WTC11 (cell line): ENCODE data around the gene CDH3. TPM values are rescaled to one million over a fixed set of nuclear protein-coding genes. Genes with fewer than 3 reads are reported as not detected.
A peak's percentile ranks its signal among the peaks of the same experiment; 100 is the strongest.

Experiments
- ATAC-seq: fragments of 200-7000 bp; cut with Tn5 transposase; 2 replicates; pipeline ENCODE4 v1.10.0; 2021; ENCODE audit warnings: mild to moderate bottlenecking, moderate library complexity
- CTCF ChIA-PET: fragments of 300-600 bp; sonication (Branson Sonifier 250); formaldehyde crosslinking; loops from one replicate; lab custom pipeline; 2021; ENCODE audit warnings: antibody characterized with exemption; lab: Charles Lee
- POLR2A ChIA-PET: fragments of 350-600 bp; sonication (Branson Sonifier 250); formaldehyde crosslinking; loops from one replicate; lab custom pipeline; 2021; ENCODE audit warnings: antibody characterized with exemption; lab: Charles Lee
- DNase-seq: peaks from one replicate; pipeline ENCODE4 v3.0.0; 2021; ENCODE audit warnings: low spot score
- H3K27ac Mint-ChIP-seq: 2 replicates; pipeline ENCODE4 v1.8.0; 2021; ENCODE audit warnings: mixed read lengths
- H3K27me3 Mint-ChIP-seq: 2 replicates; pipeline ENCODE4 v1.8.0; 2021; ENCODE audit warnings: low read depth, mild to moderate bottlenecking, moderate library complexity, mixed read lengths
- H3K36me3 Mint-ChIP-seq: 2 replicates; pipeline ENCODE4 v1.8.0; 2021; ENCODE audit warnings: mixed read lengths
- H3K4me1 Mint-ChIP-seq: 2 replicates; pipeline ENCODE4 v1.8.0; 2022; ENCODE audit warnings: mixed read lengths
- H3K4me3 Mint-ChIP-seq: 2 replicates; pipeline ENCODE4 v1.8.0; 2021; ENCODE audit warnings: mild to moderate bottlenecking, moderate library complexity, mixed read lengths
- H3K9me3 Mint-ChIP-seq: 2 replicates; pipeline ENCODE4 v1.8.0; 2021; ENCODE audit warnings: mixed read lengths
- AR ChIP-seq: fragments of 250-450 bp; sonication (Bioruptor Pico); IDR thresholded peaks from 2 replicates; pipeline ENCODE4 v1.9.0; 2021; ENCODE audit warnings: mild to moderate bottlenecking
- ATF1 ChIP-seq: sonication (generic); formaldehyde crosslinking; IDR thresholded peaks from 2 replicates; pipeline ENCODE4 v1.8.1; 2023; ENCODE audit warnings: mild to moderate bottlenecking, moderate library complexity, missing genetic modification reagents
- CBFB ChIP-seq: sonication (generic); formaldehyde crosslinking; IDR thresholded peaks from 2 replicates; pipeline ENCODE4 v1.8.1; 2022; ENCODE audit warnings: mild to moderate bottlenecking, low read depth, missing genetic modification reagents
- ETV6 ChIP-seq: sonication (generic); formaldehyde crosslinking; IDR thresholded peaks from 2 replicates; pipeline ENCODE4 v1.8.1; 2022; ENCODE audit warnings: mild to moderate bottlenecking, missing genetic modification reagents
- GABPB1 ChIP-seq: sonication (generic); formaldehyde crosslinking; IDR thresholded peaks from 2 replicates; pipeline ENCODE4 v1.8.1; 2023; ENCODE audit warnings: mild to moderate bottlenecking, missing genetic modification reagents
- HMGXB4 ChIP-seq: sonication (generic); formaldehyde crosslinking; IDR thresholded peaks from 2 replicates; pipeline ENCODE4 v1.8.1; 2023; ENCODE audit warnings: mild to moderate bottlenecking, moderate library complexity, missing genetic modification reagents
- MLX ChIP-seq: sonication (generic); formaldehyde crosslinking; IDR thresholded peaks from 2 replicates; pipeline ENCODE4 v1.8.1; 2023; ENCODE audit warnings: mild to moderate bottlenecking, missing genetic modification reagents, moderate library complexity
- NFYB ChIP-seq: sonication (generic); formaldehyde crosslinking; conservative IDR thresholded peaks from 2 replicates; pipeline ENCODE4 v1.8.0; 2022; ENCODE audit warnings: low read depth, missing genetic modification reagents
- NR2C2 ChIP-seq: sonication (generic); formaldehyde crosslinking; IDR thresholded peaks from 2 replicates; pipeline ENCODE4 v1.8.0; 2022; ENCODE audit warnings: mild to moderate bottlenecking, missing genetic modification reagents
- SP1 ChIP-seq: sonication (generic); formaldehyde crosslinking; conservative IDR thresholded peaks from 2 replicates; pipeline ENCODE4 v1.8.1; 2022; ENCODE audit warnings: missing genetic modification reagents
- TCF7 ChIP-seq: sonication (generic); formaldehyde crosslinking; IDR thresholded peaks from 2 replicates; pipeline ENCODE4 v1.8.0; 2022; ENCODE audit warnings: mild to moderate bottlenecking, low read depth, missing genetic modification reagents, moderate library complexity
- ZNF121 ChIP-seq: sonication (generic); formaldehyde crosslinking; IDR thresholded peaks from 2 replicates; pipeline ENCODE4 v1.8.0; 2023; ENCODE audit warnings: missing genetic modification reagents
- ZNF219 ChIP-seq: sonication (generic); formaldehyde crosslinking; IDR thresholded peaks from 2 replicates; pipeline ENCODE4 v1.8.0; 2023; ENCODE audit warnings: missing genetic modification reagents, mild to moderate bottlenecking, borderline replicate concordance
- ZNF416 ChIP-seq: fragments of 250-450 bp; sonication (Bioruptor Pico); IDR thresholded peaks from 2 replicates; pipeline ENCODE4 v1.9.0; 2021; ENCODE audit warnings: mild to moderate bottlenecking, inconsistent platforms
- total RNA-seq: library from RNA; stranded (reverse); gene quantifications from 3 replicates; pipeline ENCODE4 v1.2.3, GENCODE V29; 2021
- TF ChIP-seq, protein P1 (sequence below): fragments of 250-450 bp; sonication (Bioruptor Pico); IDR thresholded peaks from 2 replicates; pipeline ENCODE4 v1.9.0; 2021; ENCODE audit warnings: mild to moderate bottlenecking, borderline replicate concordance
- TF ChIP-seq, protein P2 (sequence below): sonication (generic); formaldehyde crosslinking; IDR thresholded peaks from 2 replicates; pipeline ENCODE4 v1.8.0; 2022; ENCODE audit warnings: missing genetic modification reagents
- TF ChIP-seq, protein P3 (sequence below): fragments of 250-450 bp; sonication (Bioruptor Pico); IDR thresholded peaks from 2 replicates; pipeline ENCODE4 v1.9.0; 2021; ENCODE audit warnings: mild to moderate bottlenecking
- TF ChIP-seq, protein P4 (sequence below): sonication (generic); formaldehyde crosslinking; IDR thresholded peaks from 2 replicates; pipeline ENCODE4 v1.8.0; 2022; ENCODE audit warnings: mild to moderate bottlenecking, missing genetic modification reagents

Gene CDH3
- total RNA-seq, 1 experiment from 2014 or later: 128 TPM

DNA sequence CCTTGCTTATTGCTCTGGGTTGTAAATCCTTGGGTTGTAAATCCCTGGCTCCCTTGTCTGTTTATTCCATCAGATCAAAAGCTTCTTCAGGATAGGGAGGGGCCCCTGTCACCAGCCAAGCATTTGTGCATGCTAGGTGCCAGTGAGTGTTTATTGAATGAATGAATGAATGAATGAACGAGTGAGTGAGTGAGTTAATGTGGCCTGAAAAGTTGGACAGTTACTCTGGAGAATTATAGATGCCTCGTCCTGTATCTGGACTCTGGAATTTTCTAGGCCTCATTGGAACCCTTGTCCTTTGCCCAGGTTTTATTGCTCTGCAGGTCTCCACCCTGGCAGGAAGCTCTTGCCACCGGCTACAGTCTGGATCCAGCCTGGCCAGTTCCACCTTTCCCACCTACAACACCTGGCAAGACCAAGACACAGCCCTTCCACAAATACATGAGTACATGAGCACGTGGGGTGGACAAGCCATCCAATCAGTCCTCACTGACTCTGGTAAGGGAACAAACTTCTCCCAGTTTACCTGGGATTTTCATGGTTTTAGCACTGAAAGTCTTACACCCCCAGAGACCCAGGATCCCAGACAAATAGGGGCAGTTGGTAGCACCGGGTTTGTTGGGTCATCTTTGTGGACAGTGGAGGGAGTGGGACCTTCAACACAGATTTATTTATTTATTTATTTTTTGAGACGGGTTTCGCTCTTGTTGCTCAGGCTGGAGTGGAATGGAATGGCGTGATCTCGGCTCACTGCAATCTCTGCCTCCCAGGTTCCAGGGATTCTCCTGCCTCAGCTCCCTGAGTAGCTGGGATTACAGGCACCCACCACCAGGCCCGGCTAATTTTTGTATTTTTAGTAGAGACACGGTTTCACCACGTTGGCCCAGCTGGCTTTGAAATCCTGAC, 77.3 kb downstream of the CDH3 start:
- H3K27me3 Mint-ChIP-seq: no peaks in the 10 kb centered on the region
- no peak overlapping the region for H3K4me3 Mint-ChIP-seq
- ChIA-PET CTCF (interaction anchor here (1.3 kb wide), 1 partner anchor 192 kb away, joined by 3 read pairs; no protein-coding TSS in a partner anchor), POLR2A (interaction anchor here (0.7 kb wide), 1 partner anchor 24 kb away, joined by 3 read pairs; no protein-coding TSS in a partner anchor)
- no peak for TF ChIP-seq ZNF121 (CRISPR knock-in tag)
- no peak for TF ChIP-seq TCF7 (CRISPR knock-in tag)
- no peak for TF ChIP-seq ATF1 (CRISPR knock-in tag)
- TF ChIP-seq HMGXB4 (CRISPR knock-in tag): no peak
- TF ChIP-seq AR (CRISPR knock-in tag): no peak
- TF ChIP-seq ZNF219 (CRISPR knock-in tag): no peak
- TF ChIP-seq NFYB (CRISPR knock-in tag): no peak
- TF ChIP-seq SP1: no peak
- TF ChIP-seq ETV6 (CRISPR knock-in tag): no peak
- no peak for TF ChIP-seq NR2C2 (CRISPR knock-in tag)
- TF ChIP-seq, protein P1, sequence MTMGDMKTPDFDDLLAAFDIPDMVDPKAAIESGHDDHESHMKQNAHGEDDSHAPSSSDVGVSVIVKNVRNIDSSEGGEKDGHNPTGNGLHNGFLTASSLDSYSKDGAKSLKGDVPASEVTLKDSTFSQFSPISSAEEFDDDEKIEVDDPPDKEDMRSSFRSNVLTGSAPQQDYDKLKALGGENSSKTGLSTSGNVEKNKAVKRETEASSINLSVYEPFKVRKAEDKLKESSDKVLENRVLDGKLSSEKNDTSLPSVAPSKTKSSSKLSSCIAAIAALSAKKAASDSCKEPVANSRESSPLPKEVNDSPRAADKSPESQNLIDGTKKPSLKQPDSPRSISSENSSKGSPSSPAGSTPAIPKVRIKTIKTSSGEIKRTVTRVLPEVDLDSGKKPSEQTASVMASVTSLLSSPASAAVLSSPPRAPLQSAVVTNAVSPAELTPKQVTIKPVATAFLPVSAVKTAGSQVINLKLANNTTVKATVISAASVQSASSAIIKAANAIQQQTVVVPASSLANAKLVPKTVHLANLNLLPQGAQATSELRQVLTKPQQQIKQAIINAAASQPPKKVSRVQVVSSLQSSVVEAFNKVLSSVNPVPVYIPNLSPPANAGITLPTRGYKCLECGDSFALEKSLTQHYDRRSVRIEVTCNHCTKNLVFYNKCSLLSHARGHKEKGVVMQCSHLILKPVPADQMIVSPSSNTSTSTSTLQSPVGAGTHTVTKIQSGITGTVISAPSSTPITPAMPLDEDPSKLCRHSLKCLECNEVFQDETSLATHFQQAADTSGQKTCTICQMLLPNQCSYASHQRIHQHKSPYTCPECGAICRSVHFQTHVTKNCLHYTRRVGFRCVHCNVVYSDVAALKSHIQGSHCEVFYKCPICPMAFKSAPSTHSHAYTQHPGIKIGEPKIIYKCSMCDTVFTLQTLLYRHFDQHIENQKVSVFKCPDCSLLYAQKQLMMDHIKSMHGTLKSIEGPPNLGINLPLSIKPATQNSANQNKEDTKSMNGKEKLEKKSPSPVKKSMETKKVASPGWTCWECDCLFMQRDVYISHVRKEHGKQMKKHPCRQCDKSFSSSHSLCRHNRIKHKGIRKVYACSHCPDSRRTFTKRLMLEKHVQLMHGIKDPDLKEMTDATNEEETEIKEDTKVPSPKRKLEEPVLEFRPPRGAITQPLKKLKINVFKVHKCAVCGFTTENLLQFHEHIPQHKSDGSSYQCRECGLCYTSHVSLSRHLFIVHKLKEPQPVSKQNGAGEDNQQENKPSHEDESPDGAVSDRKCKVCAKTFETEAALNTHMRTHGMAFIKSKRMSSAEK (CRISPR knock-in tag): no peak
- DNase-seq (no peak), ATAC-seq (no peak)
- H3K4me1 Mint-ChIP-seq: no peaks in the 10 kb centered on the region
- H3K36me3 Mint-ChIP-seq: no peaks in the 10 kb centered on the region
- H3K9me3 Mint-ChIP-seq: no peaks in the 10 kb centered on the region
- H3K27ac Mint-ChIP-seq: no peak overlapping the region

- no peak overlapping the region for H3K4me3 Mint-ChIP-seq
- POLR2A ChIA-PET: no interaction called here
- TF ChIP-seq ZNF416 (CRISPR knock-in tag) (no peak), ZNF121 (CRISPR knock-in tag) (no peak), NR2C2 (CRISPR knock-in tag) (no peak), GABPB1 (CRISPR knock-in tag) (no peak), MLX (CRISPR knock-in tag) (no peak), CBFB (CRISPR knock-in tag) (no peak)
- TF ChIP-seq, protein P2, sequence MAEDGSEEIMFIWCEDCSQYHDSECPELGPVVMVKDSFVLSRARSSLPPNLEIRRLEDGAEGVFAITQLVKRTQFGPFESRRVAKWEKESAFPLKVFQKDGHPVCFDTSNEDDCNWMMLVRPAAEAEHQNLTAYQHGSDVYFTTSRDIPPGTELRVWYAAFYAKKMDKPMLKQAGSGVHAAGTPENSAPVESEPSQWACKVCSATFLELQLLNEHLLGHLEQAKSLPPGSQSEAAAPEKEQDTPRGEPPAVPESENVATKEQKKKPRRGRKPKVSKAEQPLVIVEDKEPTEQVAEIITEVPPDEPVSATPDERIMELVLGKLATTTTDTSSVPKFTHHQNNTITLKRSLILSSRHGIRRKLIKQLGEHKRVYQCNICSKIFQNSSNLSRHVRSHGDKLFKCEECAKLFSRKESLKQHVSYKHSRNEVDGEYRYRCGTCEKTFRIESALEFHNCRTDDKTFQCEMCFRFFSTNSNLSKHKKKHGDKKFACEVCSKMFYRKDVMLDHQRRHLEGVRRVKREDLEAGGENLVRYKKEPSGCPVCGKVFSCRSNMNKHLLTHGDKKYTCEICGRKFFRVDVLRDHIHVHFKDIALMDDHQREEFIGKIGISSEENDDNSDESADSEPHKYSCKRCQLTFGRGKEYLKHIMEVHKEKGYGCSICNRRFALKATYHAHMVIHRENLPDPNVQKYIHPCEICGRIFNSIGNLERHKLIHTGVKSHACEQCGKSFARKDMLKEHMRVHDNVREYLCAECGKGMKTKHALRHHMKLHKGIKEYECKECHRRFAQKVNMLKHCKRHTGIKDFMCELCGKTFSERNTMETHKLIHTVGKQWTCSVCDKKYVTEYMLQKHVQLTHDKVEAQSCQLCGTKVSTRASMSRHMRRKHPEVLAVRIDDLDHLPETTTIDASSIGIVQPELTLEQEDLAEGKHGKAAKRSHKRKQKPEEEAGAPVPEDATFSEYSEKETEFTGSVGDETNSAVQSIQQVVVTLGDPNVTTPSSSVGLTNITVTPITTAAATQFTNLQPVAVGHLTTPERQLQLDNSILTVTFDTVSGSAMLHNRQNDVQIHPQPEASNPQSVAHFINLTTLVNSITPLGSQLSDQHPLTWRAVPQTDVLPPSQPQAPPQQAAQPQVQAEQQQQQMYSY (CRISPR knock-in tag): no peak
- TF ChIP-seq, protein P3, sequence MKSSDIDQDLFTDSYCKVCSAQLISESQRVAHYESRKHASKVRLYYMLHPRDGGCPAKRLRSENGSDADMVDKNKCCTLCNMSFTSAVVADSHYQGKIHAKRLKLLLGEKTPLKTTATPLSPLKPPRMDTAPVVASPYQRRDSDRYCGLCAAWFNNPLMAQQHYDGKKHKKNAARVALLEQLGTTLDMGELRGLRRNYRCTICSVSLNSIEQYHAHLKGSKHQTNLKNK (CRISPR knock-in tag): no peak
- TF ChIP-seq, protein P4, sequence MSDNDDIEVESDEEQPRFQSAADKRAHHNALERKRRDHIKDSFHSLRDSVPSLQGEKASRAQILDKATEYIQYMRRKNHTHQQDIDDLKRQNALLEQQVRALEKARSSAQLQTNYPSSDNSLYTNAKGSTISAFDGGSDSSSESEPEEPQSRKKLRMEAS (CRISPR knock-in tag): no peak
These were observed 79.7 kb downstream of the CDH3 start for GRCh38 chr16:68724797-68725196.

More at GRCh38 chr16:68724797-68725196, 79.7 kb downstream of the CDH3 start:
- ATAC-seq (peak; percentile 58), DNase-seq (no peak)
- CTCF ChIA-PET: no interaction called here
- Mint-ChIP-seq H3K4me1 (no peaks in the 10 kb centered on the region), H3K36me3 (no peaks in the 10 kb centered on the region), H3K9me3 (no peaks in the 10 kb centered on the region), H3K27ac (no peak overlapping the region), H3K27me3 (no peaks in the 10 kb centered on the region)
